Coronary artery (tissue), 2 donors: ENCODE measurements around the gene ARL4A.

Experiments used
- DNase-seq: peaks from one replicate; pipeline ENCODE4 v3.0.0-alpha.2; 2017; ENCODE audit warnings: low spot score
- H3K27ac ChIP-seq, 2 donors: fragments of 200-600 bp; sonication (generic); one replicate each; pipeline ENCODE4 v1.5.1; 2016 to 2019
- H3K4me3 ChIP-seq: fragments of 200-600 bp; sonication (generic); 2 replicates; pipeline ENCODE4 v1.5.1; 2016; ENCODE audit warnings: mild to moderate bottlenecking, moderate library complexity
- TF ChIP-seq, protein P1 (sequence below): fragments of 200-600 bp; sonication (generic); IDR thresholded peaks from one replicate; pipeline ENCODE4 v1.5.1; 2019; ENCODE audit warnings: antibody characterized with exemption

Gene ARL4A

DNA sequence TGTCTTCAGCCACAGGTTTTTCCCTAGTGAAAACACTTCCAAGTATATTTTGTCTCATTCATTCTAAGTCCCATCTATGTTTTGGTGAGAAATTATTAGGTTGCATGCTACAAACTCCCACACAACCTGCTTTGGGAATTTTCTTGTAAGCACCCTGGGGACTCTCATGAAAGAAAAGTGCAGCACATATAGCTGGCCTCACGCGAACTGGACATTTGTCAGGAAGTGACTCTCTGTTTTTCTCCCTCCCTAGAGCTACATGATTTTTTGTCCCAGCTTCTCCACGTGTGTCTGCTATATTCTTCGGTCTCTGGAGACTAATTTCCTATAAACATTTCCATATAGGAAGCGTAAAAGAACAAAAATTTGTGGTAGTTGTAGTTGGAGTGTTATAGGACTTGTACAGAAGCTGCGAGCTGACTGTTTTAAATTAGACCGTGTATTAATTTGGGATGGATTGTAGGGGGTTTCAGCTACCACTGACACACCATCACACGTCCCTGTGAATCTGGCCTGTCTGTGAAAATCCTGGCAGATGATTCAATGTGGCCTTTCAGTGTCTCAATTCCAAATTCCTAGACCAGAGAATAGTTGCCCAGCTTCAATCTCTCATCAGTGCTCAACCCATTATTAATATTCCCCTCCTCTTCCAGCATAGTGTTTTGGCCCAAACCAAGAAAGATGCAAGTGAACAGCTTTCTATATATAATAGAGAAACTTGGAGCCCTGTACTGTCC is 40.2 kb downstream of the ARL4A start:
- Histone ChIP-seq H3K27ac (peak overlapping the region in 1 of 2 donors; percentile 46), H3K4me3 (no peak overlapping the region)
- TF ChIP-seq, protein P1, sequence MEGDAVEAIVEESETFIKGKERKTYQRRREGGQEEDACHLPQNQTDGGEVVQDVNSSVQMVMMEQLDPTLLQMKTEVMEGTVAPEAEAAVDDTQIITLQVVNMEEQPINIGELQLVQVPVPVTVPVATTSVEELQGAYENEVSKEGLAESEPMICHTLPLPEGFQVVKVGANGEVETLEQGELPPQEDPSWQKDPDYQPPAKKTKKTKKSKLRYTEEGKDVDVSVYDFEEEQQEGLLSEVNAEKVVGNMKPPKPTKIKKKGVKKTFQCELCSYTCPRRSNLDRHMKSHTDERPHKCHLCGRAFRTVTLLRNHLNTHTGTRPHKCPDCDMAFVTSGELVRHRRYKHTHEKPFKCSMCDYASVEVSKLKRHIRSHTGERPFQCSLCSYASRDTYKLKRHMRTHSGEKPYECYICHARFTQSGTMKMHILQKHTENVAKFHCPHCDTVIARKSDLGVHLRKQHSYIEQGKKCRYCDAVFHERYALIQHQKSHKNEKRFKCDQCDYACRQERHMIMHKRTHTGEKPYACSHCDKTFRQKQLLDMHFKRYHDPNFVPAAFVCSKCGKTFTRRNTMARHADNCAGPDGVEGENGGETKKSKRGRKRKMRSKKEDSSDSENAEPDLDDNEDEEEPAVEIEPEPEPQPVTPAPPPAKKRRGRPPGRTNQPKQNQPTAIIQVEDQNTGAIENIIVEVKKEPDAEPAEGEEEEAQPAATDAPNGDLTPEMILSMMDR = no peak
- DNase-seq = no peak

DNA sequence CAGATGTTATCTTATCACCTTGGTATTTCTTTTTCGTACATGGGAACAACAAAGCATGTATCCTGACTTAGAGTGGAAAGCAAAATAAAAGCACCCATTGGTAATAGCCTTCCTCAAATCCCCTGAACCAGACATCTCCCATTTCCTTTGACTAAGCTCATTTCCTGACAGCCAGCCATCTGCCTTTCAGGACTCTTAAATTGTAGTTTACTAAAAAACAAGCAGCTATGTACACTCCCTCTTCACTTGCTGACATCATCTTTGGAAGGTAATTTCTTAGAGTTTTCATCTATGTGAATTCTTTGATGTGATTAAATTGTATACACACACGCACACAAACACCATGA is 40.7 kb downstream of the ARL4A start:
- TF ChIP-seq, protein P1 = no peak
- no peak overlapping the region for H3K27ac ChIP-seq
- H3K4me3 ChIP-seq = no peak overlapping the region
- no peak for DNase-seq

DNA sequence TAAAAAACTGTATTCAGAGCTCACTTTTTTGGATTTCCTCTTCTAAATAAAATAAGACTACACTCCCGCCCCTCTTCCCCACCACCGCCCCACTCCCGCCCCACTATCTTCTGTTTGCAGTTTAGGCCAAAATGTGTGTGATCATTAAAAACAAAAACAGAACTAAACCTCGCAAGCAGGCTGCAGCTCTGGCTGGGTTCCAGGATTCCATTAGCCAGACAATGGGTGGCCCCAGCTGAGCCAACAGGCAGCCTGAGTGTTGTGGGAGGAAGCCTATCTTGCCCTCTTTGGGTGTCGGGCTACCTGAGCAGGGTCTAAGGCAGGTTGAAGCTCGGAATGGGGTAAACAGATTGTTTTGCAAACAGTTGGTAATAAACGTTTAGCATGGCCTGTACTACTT is 41.7 kb downstream of the ARL4A start:
- no peak overlapping the region for H3K4me3 ChIP-seq
- TF ChIP-seq, protein P1 = no peak
- DNase-seq = peak; percentile 76
- no peak overlapping the region for H3K27ac ChIP-seq

DNA sequence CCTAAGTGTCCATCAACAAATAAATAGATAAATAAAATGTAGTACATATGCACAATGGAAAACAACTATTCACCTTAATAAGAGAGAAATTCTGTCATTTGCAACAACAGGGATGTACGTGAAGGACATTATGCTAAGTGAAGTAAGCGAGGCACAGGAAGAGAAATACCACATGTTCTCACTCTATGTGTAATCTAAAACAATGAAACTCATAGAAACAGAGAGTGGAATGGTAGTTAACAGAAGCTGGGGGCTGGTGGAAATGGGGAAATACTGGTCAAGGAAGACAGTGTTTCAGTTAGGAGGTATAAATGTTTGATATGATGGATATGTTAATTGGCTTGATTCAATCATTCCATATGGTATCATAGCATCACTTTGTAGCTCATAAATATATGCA is 43.1 kb downstream of the ARL4A start:
- H3K4me3 ChIP-seq = no peak overlapping the region
- DNase-seq = no peak
- TF ChIP-seq, protein P1 = no peak
- H3K27ac ChIP-seq = no peak overlapping the region

DNA sequence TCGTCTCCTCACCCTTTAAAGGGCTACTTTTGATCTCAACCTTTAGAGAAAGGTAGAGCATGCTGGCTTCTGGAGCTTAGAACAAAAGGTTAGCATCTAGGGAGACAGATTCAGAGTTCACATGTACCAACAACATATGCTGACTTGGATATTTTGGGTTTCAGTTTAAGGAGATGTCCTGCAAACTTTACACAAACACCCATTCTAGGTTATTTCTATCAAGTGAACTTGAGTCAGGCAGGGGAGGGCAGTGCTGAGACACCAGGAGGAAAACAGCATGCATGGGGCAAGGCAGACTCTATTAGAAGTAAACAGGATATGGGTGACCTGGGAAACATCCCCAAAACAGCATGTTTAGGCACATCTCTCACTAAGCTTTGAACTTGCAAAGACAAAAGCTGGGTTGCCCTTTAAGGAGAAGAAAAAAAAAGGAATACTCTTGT is 43.8 kb downstream of the ARL4A start:
- TF ChIP-seq, protein P1 = no peak
- H3K4me3 ChIP-seq = no peak overlapping the region
- H3K27ac ChIP-seq = no peak overlapping the region
- DNase-seq = no peak

DNA sequence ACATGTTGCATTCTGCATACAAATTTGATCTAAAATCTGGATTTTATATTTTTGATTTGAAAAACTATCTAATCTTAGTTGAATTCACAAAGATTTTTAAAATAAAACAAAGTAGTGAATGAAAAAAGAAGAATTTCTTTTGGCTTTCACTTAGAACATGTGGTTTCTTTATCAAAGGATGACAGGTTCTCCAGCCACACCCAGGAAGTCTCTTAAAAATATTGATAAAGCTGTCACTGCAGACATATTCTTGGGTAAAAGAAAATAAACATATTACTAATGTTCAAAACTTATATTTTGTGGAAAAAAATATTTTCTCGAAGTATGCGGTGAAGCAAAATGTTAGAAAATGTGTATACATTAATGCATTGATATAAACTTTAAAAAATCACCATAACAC is 44.3 kb downstream of the ARL4A start:
- no peak overlapping the region for H3K4me3 ChIP-seq
- H3K27ac ChIP-seq = no peak overlapping the region
- TF ChIP-seq, protein P1 = no peak
- DNase-seq = no peak

DNA sequence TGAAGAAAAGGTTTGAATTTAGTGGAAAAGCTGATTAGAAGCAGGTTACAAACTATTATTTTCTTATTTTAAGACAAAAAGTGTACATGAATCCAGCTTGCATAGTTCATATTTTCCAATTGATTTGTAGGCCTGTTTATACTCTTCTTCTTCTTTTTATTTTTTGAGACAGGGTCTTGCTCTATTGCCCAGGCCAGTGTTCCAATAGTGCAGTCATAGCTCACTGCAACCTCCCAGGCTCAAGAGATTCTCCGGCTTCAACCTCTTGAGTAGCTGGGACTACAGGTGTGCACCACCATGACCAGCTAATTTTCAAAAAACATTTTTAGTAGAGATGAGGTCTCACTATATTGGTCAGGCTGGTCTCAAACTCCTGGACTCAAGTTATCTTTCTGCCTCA is 45.0 kb downstream of the ARL4A start:
- H3K4me3 ChIP-seq = no peak overlapping the region
- no peak overlapping the region for H3K27ac ChIP-seq
- DNase-seq = no peak
- TF ChIP-seq, protein P1 = no peak
